PC-9 (cell line): ENCODE measurements around the gene TNFRSF4. TPM values are rescaled to one million over a fixed set of nuclear protein-coding genes. Genes with fewer than 3 reads are reported as not detected.

Source experiments
- BruUV-seq: library from RNA; stranded (reverse); fragments of 400-500 nt; replicated peaks from 2 replicates; lab custom pipeline; 2021; lab: Mats Ljungman, UMichigan
- CTCF ChIA-PET: fragments of 300-600 bp; sonication (Branson Sonifier 250); formaldehyde crosslinking; loops from one replicate; lab custom pipeline; 2022; ENCODE audit warnings: antibody characterized with exemption; lab: Charles Lee
- POLR2A ChIA-PET: fragments of 300-600 bp; sonication (Branson Sonifier 250); formaldehyde crosslinking; loops from one replicate; lab custom pipeline; 2022; ENCODE audit warnings: antibody characterized with exemption; ENCODE audit not compliant: unreplicated experiment; lab: Charles Lee
- DNase-seq, 2 experiments: peaks; one replicate each; pipeline versions ENCODE4 v3.0.0 to v3.0.0-alpha.2; 2015 to 2022; ENCODE audit warnings: mixed read lengths in 1 of 2
- H2AFZ ChIP-seq: fragments of 200-600 bp; sonication (generic); 2 replicates; pipeline ENCODE4 v1.8.1; 2017; ENCODE audit warnings: antibody characterized with exemption
- H3F3A ChIP-seq: fragments of 200-600 bp; sonication (generic); 2 replicates; pipeline ENCODE4 v1.8.1; 2017; ENCODE audit warnings: antibody characterized with exemption, mild to moderate bottlenecking, low read depth; ENCODE audit not compliant: insufficient read depth
- H3K27ac ChIP-seq: fragments of 200-600 bp; sonication (generic); 2 replicates; pipeline ENCODE4 v1.6.1; 2016; ENCODE audit warnings: mixed run types
- H3K27me3 ChIP-seq: fragments of 200-600 bp; sonication (generic); 2 replicates; pipeline ENCODE4 v1.6.1; 2016; ENCODE audit warnings: low read depth, mixed run types; ENCODE audit not compliant: insufficient read depth
- H3K36me3 ChIP-seq: fragments of 200-600 bp; sonication (generic); 2 replicates; pipeline ENCODE4 v1.6.1; 2016; ENCODE audit warnings: low read depth, mixed run types
- H3K4me1 ChIP-seq: fragments of 200-600 bp; sonication (generic); replicated peaks from 2 replicates; pipeline ENCODE4 v1.6.1; 2016; ENCODE audit warnings: mixed run types; ENCODE audit not compliant: insufficient read depth
- H3K4me2 ChIP-seq: fragments of 200-600 bp; sonication (generic); 2 replicates; pipeline ENCODE4 v1.6.1; 2017; ENCODE audit warnings: mixed run types
- H3K4me3 ChIP-seq: fragments of 200-600 bp; sonication (generic); 2 replicates; pipeline ENCODE4 v1.6.1; 2016; ENCODE audit warnings: mixed run types
- H3K79me2 ChIP-seq: fragments of 200-600 bp; sonication (generic); 2 replicates; pipeline ENCODE4 v1.6.1; 2017; ENCODE audit warnings: low read depth, mixed run types
- H3K9me2 ChIP-seq: fragments of 200-600 bp; sonication (generic); 2 replicates; pipeline ENCODE4 v1.8.1; 2017; ENCODE audit warnings: mild to moderate bottlenecking; ENCODE audit not compliant: insufficient read depth
- H3K9me3 ChIP-seq: fragments of 200-600 bp; sonication (generic); 2 replicates; pipeline ENCODE4 v1.8.1; 2016; ENCODE audit warnings: low read depth; ENCODE audit not compliant: insufficient read depth
- H4K20me1 ChIP-seq: fragments of 200-600 bp; sonication (generic); 2 replicates; pipeline ENCODE4 v1.8.1; 2017; ENCODE audit not compliant: insufficient read depth
- EZH2 ChIP-seq: fragments of 200-600 bp; sonication (generic); IDR thresholded peaks from 2 replicates; pipeline ENCODE4 v1.8.0; 2017; ENCODE audit warnings: antibody characterized with exemption, low read depth
- intact Hi-C: fragments of 100-400 bp; cut with micrococcal nuclease; formaldehyde crosslinking; loops from one replicate; pipeline ENCODE4 v1.10.0; 2022; ENCODE audit not compliant: unreplicated experiment
- total RNA-seq: library from RNA; stranded (reverse); gene quantifications from 2 replicates; pipeline ENCODE4 v1.2.3, GENCODE V29; 2021
- TF ChIP-seq, protein P1 (sequence below): fragments of 200-600 bp; sonication (generic); conservative IDR thresholded peaks from 2 replicates; pipeline ENCODE4 v1.6.1; 2017; ENCODE audit warnings: mixed run types, antibody characterized with exemption, mild to moderate bottlenecking, moderate library complexity

The TNFRSF4 gene
- total RNA-seq, 1 experiment from 2014 or later = 0.20 TPM

DNA sequence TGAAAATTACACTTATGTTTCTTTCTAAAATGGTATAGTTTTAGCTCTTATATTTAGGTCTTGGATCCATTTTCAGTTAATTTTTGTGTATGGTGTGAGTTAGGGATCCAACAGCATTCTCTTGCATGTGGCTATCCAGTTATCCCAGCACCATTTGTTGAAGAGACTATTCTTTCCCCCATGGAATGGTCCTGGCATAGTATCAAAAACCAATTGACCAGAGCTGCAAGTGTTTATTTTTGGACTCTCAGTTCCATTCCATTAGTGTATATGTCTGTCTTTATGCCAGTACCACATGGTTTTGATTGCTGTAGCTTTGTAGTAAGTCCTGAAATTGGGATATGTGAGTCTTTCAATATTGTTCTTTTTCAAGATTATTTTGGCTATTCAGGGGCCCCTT, 26.0 kb downstream of the TNFRSF4 start:
- intact Hi-C loops = no loop called here
- TF ChIP-seq, protein P1, sequence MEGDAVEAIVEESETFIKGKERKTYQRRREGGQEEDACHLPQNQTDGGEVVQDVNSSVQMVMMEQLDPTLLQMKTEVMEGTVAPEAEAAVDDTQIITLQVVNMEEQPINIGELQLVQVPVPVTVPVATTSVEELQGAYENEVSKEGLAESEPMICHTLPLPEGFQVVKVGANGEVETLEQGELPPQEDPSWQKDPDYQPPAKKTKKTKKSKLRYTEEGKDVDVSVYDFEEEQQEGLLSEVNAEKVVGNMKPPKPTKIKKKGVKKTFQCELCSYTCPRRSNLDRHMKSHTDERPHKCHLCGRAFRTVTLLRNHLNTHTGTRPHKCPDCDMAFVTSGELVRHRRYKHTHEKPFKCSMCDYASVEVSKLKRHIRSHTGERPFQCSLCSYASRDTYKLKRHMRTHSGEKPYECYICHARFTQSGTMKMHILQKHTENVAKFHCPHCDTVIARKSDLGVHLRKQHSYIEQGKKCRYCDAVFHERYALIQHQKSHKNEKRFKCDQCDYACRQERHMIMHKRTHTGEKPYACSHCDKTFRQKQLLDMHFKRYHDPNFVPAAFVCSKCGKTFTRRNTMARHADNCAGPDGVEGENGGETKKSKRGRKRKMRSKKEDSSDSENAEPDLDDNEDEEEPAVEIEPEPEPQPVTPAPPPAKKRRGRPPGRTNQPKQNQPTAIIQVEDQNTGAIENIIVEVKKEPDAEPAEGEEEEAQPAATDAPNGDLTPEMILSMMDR = no peak
- TF ChIP-seq EZH2 = no peak
- Histone ChIP-seq H4K20me1 (no peaks in the 10 kb centered on the region), H3K4me2 (no peak overlapping the region), H3K4me3 (no peak overlapping the region), H3K27me3 (no peaks in the 10 kb centered on the region), H2AFZ (no peak overlapping the region), H3K79me2 (no peaks in the 10 kb centered on the region), H3K36me3 (no peaks in the 10 kb centered on the region), H3K27ac (no peak overlapping the region), H3K9me3 (no peaks in the 10 kb centered on the region), H3K4me1 (peaks cover 3% of the 10 kb centered on the region; the same call in 1 of the 2 replicates), H3K9me2 (no peaks in the 10 kb centered on the region), H3F3A (peaks cover 13% of the 10 kb centered on the region; the same call in 1 of the 2 replicates)
- BruUV-seq = no TSS peak
- ChIA-PET CTCF (no interaction called here), POLR2A (no interaction called here)
- no peak for DNase-seq

DNA sequence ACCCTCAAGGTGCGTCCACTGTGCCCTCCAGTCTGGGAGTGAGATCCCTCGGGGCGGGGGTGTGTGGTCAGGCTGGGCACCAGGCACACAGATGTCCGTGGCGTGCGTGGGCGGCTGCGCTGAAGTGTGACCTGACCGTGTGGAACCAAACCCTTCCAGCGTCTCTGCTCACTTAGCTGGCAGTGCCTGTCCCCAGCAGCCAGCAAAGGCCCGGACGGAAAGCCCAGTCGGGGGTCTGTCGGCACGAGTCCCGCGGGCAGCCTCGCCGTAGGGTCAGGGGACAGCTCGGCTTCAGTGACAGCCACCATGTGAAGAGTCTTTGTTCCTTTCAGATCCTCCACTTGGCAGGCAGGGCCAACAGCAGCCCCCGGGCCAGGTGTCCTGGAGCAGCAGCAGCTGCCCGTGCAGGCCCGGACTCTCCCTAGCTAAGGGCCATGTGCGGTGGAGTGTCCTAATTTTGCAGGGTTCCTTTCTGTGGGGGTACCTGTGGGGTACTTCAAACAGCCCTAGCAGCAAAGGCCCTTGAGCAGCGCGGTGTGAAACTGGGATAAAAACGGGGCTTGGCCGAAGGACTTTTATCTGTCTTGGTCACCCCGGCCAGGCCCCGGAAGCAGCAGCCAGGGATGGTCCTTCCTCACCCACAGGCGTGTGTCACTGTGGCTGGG, 28.7 kb downstream of the TNFRSF4 start:
- intact Hi-C loops = no loop called here
- ChIA-PET CTCF (no interaction called here), POLR2A (interaction anchor here (0.6 kb wide), 1 partner anchor 21 kb away, joined by 6 read pairs; no protein-coding TSS in a partner anchor)
- H3K4me2 ChIP-seq = no peak overlapping the region
- peaks cover 3% of the 10 kb centered on the region; the same call in 1 of the 2 replicates for H3K4me1 ChIP-seq
- no peak overlapping the region for H3K27ac ChIP-seq
- H3K9me3 ChIP-seq = no peaks in the 10 kb centered on the region
- H3F3A ChIP-seq = peaks cover 13% of the 10 kb centered on the region; the same call in 1 of the 2 replicates
- no peak for TF ChIP-seq EZH2
- TF ChIP-seq, protein P1 = no peak
- H3K36me3 ChIP-seq = no peaks in the 10 kb centered on the region
- no peak overlapping the region for H3K4me3 ChIP-seq
- no peaks in the 10 kb centered on the region for H3K79me2 ChIP-seq
- H4K20me1 ChIP-seq = no peaks in the 10 kb centered on the region
- H3K9me2 ChIP-seq = no peaks in the 10 kb centered on the region
- H2AFZ ChIP-seq = no peak overlapping the region
- no peaks in the 10 kb centered on the region for H3K27me3 ChIP-seq
- no peak for DNase-seq
- BruUV-seq = no TSS peak

GRCh38 chr1:1183833-1184775, 29.8 kb downstream of the TNFRSF4 start:
- Histone ChIP-seq H3K79me2 (no peaks in the 10 kb centered on the region), H3K9me3 (no peaks in the 10 kb centered on the region), H3K36me3 (no peaks in the 10 kb centered on the region), H3F3A (peaks cover 13% of the 10 kb centered on the region; the same call in 1 of the 2 replicates), H4K20me1 (no peaks in the 10 kb centered on the region), H3K9me2 (no peaks in the 10 kb centered on the region), H3K4me2 (no peak overlapping the region), H3K4me3 (no peak overlapping the region), H3K27me3 (no peaks in the 10 kb centered on the region), H2AFZ (no peak overlapping the region), H3K4me1 (peaks cover 3% of the 10 kb centered on the region; the same call in 1 of the 2 replicates), H3K27ac (no peak overlapping the region)
- intact Hi-C loops = no loop called here
- no TSS peak for BruUV-seq
- CTCF ChIA-PET = no interaction called here
- DNase-seq = no peak
- no peak for TF ChIP-seq EZH2
- TF ChIP-seq, protein P1 = no peak
- POLR2A ChIA-PET = no interaction called here
